ENCODE measurements around the gene MMP28. TPM values are rescaled to one million over a fixed set of nuclear protein-coding genes. Genes with fewer than 3 reads are reported as not detected.
A peak's percentile ranks its signal among the peaks of the same experiment; 100 is the strongest.

Gene MMP28
- total RNA-seq, 4 donors from 2014 or later = 29.1 to 61.0 (median 35.2) TPM

GRCh38 chr17:35841505-35841904 is 46.1 kb upstream of the MMP28 start:
- DNase-seq = no peak
- no peaks in the 10 kb centered on the region for H3K9me3 ChIP-seq
- no peak for TF ChIP-seq POLR2A (IDR thresholded peaks at IDR 0.05)
- no peak for TF ChIP-seq CTCF (IDR thresholded peaks at IDR 0.05)
- intact Hi-C loops (cut with DNase I) = no loop called here
- no peak overlapping the region for H3K27ac ChIP-seq
- no peaks in the 10 kb centered on the region for H3K4me1 ChIP-seq
- peaks cover 10 to 100% (median 66%) of the 10 kb centered on the region in 3 donors for H3K36me3 ChIP-seq
- no peak overlapping the region for H3K4me3 ChIP-seq
- no peaks in the 10 kb centered on the region for H3K27me3 ChIP-seq
- WGBS, 2 donors = 79 to 88% methylated on average over 4 of the region's 4 CpGs

- WGBS, 2 donors = 72 to 84% methylated on average over 3 of the region's 3 CpGs
- Histone ChIP-seq H3K4me3 (no peak overlapping the region), H3K9me3 (no peaks in the 10 kb centered on the region), H3K4me1 (no peaks in the 10 kb centered on the region), H3K27me3 (no peaks in the 10 kb centered on the region), H3K27ac (no peak overlapping the region), H3K36me3 (peaks cover 10 to 100% (median 70%) of the 10 kb centered on the region in 3 donors)
- intact Hi-C loops (cut with DNase I) = no loop called here
- DNase-seq = no peak
- no peak for TF ChIP-seq CTCF (IDR thresholded peaks at IDR 0.05)
- TF ChIP-seq POLR2A (IDR thresholded peaks at IDR 0.05) = no peak
These were observed 45.7 kb upstream of the MMP28 start for GRCh38 chr17:35841101-35841500.

GRCh38 chr17:35825206-35825605 is 29.8 kb upstream of the MMP28 start:
- intact Hi-C loops (cut with DNase I) = no loop called here
- DNase-seq = no peak
- no peaks in the 10 kb centered on the region for H3K4me1 ChIP-seq
- no peak for TF ChIP-seq CTCF (IDR thresholded peaks at IDR 0.05)
- no peak for TF ChIP-seq POLR2A (IDR thresholded peaks at IDR 0.05)
- no peaks in the 10 kb centered on the region for H3K9me3 ChIP-seq
- no peak overlapping the region for H3K4me3 ChIP-seq
- 100% methylated on average over 1 of the region's 1 CpG for WGBS, 2 donors
- no peak overlapping the region for H3K27ac ChIP-seq
- peaks cover 4 to 100% (median 30%) of the 10 kb centered on the region in 3 donors for H3K36me3 ChIP-seq
- no peaks in the 10 kb centered on the region for H3K27me3 ChIP-seq

- Histone ChIP-seq H3K4me1 (peaks cover 0 to 11% (median 0%) of the 10 kb centered on the region in 3 donors), H3K36me3 (peaks cover 4 to 99% (median 32%) of the 10 kb centered on the region in 3 donors), H3K27ac (peak overlapping the region in 3 of 4 donors; percentile 1 to 69 (median 23)), H3K4me3 (no peak overlapping the region), H3K27me3 (no peaks in the 10 kb centered on the region), H3K9me3 (no peaks in the 10 kb centered on the region)
- no peak for DNase-seq
- intact Hi-C loops (cut with DNase I) = no loop called here
- WGBS, 2 donors = 63 to 82% methylated on average over 2 of the region's 2 CpGs
- TF ChIP-seq POLR2A (IDR thresholded peaks at IDR 0.05) = no peak
- no peak for TF ChIP-seq CTCF (IDR thresholded peaks at IDR 0.05)
These were observed 25.9 kb upstream of the MMP28 start for GRCh38 chr17:35821308-35821707.

GRCh38 chr17:35819455-35819854 is 24.0 kb upstream of the MMP28 start:
- Histone ChIP-seq H3K27me3 (no peaks in the 10 kb centered on the region), H3K27ac (peak overlapping the region in 1 of 4 donors; percentile 7), H3K4me3 (no peak overlapping the region), H3K36me3 (peaks cover 3 to 87% (median 19%) of the 10 kb centered on the region in 3 donors), H3K4me1 (peaks cover 0 to 29% (median 2%) of the 10 kb centered on the region in 3 donors), H3K9me3 (no peaks in the 10 kb centered on the region)
- DNase-seq = no peak
- intact Hi-C loops (cut with DNase I) = no loop called here
- TF ChIP-seq POLR2A (IDR thresholded peaks at IDR 0.05) (no peak), CTCF (IDR thresholded peaks at IDR 0.05) (no peak)
- 53 to 56% methylated on average over 1 of the region's 1 CpG for WGBS, 2 donors
